Panc1 (cell line): ENCODE measurements around the gene SLC6A20.

ENCODE experiments used
- POLR2AphosphoS5 ChIP-seq: IDR thresholded peaks from 2 replicates; pipeline ENCODE4 v1.6.1; 2012; ENCODE audit warnings: mild to moderate bottlenecking, low read depth, low read length, moderate library complexity
- SIN3A ChIP-seq: IDR thresholded peaks from 2 replicates; pipeline ENCODE4 v1.6.1; 2012; ENCODE audit warnings: low read depth, mild to moderate bottlenecking, low read length, moderate library complexity, borderline replicate concordance; ENCODE audit not compliant: insufficient read depth
- TF ChIP-seq, protein P1 (sequence below): fragments of 450-650 bp; IDR thresholded peaks from 2 replicates; pipeline ENCODE4 v1.5.1; 2017; ENCODE audit warnings: mild to moderate bottlenecking

DNA sequence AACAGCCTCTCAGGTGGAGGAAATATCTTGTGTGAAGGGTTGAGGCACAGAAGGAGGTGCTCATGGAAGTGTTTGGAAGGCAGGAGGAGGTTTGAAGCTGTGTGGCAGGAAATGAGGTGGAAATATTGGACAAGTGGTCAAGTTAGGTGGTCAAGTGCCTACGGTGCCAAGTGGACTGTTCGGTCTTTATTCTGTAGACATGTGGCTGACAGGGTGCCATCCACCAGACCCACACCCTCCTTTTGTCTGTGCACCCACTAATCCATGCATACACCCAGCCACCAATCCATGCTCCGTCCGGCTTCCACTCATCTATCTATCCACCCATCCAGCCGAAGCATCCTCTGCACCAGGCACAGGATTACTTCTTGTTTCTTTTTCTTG, 2.2 kb downstream of the SLC6A20 start:
- TF ChIP-seq POLR2AphosphoS5 (no peak), SIN3A (no peak)
- TF ChIP-seq, protein P1, sequence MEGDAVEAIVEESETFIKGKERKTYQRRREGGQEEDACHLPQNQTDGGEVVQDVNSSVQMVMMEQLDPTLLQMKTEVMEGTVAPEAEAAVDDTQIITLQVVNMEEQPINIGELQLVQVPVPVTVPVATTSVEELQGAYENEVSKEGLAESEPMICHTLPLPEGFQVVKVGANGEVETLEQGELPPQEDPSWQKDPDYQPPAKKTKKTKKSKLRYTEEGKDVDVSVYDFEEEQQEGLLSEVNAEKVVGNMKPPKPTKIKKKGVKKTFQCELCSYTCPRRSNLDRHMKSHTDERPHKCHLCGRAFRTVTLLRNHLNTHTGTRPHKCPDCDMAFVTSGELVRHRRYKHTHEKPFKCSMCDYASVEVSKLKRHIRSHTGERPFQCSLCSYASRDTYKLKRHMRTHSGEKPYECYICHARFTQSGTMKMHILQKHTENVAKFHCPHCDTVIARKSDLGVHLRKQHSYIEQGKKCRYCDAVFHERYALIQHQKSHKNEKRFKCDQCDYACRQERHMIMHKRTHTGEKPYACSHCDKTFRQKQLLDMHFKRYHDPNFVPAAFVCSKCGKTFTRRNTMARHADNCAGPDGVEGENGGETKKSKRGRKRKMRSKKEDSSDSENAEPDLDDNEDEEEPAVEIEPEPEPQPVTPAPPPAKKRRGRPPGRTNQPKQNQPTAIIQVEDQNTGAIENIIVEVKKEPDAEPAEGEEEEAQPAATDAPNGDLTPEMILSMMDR = no peak
